ENCODE results near the gene GRM6. TPM values are rescaled to one million over a fixed set of nuclear protein-coding genes. Genes with fewer than 3 reads are reported as not detected.

GRM6 gene
- total RNA-seq, 1 donor from 2014 or later = not detected

GRCh38 chr5:179006564-179006963 lies 11.4 kb upstream of the GRM6 start:
- no peak overlapping the region for H3K27ac Mint-ChIP-seq
- H3K4me3 Mint-ChIP-seq = no peak overlapping the region
- H3K36me3 Mint-ChIP-seq = no peaks in the 10 kb centered on the region
- no peaks in the 10 kb centered on the region for H3K4me1 Mint-ChIP-seq (ENCODE audit: unreplicated experiment)
- H3K27me3 Mint-ChIP-seq = peaks cover 6% of the 10 kb centered on the region
- H3K9me3 Mint-ChIP-seq = no peaks in the 10 kb centered on the region
- TF ChIP-seq, protein P1, sequence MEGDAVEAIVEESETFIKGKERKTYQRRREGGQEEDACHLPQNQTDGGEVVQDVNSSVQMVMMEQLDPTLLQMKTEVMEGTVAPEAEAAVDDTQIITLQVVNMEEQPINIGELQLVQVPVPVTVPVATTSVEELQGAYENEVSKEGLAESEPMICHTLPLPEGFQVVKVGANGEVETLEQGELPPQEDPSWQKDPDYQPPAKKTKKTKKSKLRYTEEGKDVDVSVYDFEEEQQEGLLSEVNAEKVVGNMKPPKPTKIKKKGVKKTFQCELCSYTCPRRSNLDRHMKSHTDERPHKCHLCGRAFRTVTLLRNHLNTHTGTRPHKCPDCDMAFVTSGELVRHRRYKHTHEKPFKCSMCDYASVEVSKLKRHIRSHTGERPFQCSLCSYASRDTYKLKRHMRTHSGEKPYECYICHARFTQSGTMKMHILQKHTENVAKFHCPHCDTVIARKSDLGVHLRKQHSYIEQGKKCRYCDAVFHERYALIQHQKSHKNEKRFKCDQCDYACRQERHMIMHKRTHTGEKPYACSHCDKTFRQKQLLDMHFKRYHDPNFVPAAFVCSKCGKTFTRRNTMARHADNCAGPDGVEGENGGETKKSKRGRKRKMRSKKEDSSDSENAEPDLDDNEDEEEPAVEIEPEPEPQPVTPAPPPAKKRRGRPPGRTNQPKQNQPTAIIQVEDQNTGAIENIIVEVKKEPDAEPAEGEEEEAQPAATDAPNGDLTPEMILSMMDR (conservative IDR thresholded peaks at IDR 0.05) = no peak
- DNase-seq (ENCODE audit: extremely low spot score, unreplicated experiment) = no peak

DNA sequence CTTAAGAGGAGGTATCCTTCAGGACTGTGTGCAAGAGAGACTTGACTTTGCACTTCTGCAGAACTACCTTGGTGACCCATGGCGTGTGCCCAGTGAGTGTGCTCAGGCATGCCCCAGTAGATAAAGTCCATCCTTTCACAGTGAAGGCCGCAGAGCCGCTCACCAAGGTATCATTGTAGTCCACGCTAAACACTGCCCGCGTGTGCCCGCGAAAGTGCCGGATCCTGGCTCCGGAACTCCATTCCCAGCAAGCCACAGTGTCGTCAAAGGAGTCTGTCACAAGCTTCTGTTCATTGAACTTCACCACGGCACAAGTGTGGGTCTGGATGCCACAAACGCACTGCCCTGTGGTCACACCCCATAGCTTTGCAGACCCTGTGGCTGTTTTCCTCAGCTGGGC lies 3.3 kb upstream of the GRM6 start:
- Mint-ChIP-seq H3K4me3 (no peak overlapping the region), H3K27me3 (peaks cover 50% of the 10 kb centered on the region), H3K36me3 (no peaks in the 10 kb centered on the region), H3K9me3 (no peaks in the 10 kb centered on the region), H3K4me1 (ENCODE audit: unreplicated experiment) (no peaks in the 10 kb centered on the region), H3K27ac (no peak overlapping the region)
- TF ChIP-seq, protein P1 (conservative IDR thresholded peaks at IDR 0.05) = no peak
- no peak for DNase-seq (ENCODE audit: extremely low spot score, unreplicated experiment)

- no peaks in the 10 kb centered on the region for H3K4me1 Mint-ChIP-seq (ENCODE audit: unreplicated experiment)
- H3K9me3 Mint-ChIP-seq = no peaks in the 10 kb centered on the region
- H3K27ac Mint-ChIP-seq = no peak overlapping the region
- TF ChIP-seq, protein P1 (conservative IDR thresholded peaks at IDR 0.05) = no peak
- H3K4me3 Mint-ChIP-seq = no peak overlapping the region
- no peaks in the 10 kb centered on the region for H3K36me3 Mint-ChIP-seq
- DNase-seq (ENCODE audit: extremely low spot score, unreplicated experiment) = no peak
- H3K27me3 Mint-ChIP-seq = peaks cover 62% of the 10 kb centered on the region
Observed at GRCh38 chr5:178997191-178997590, 2.1 kb upstream of the GRM6 start.

- H3K27me3 Mint-ChIP-seq = peaks cover 65% of the 10 kb centered on the region
- H3K27ac Mint-ChIP-seq = no peak overlapping the region
- H3K9me3 Mint-ChIP-seq = no peaks in the 10 kb centered on the region
- no peak overlapping the region for H3K4me3 Mint-ChIP-seq
- TF ChIP-seq, protein P1 (conservative IDR thresholded peaks at IDR 0.05) = no peak
- no peaks in the 10 kb centered on the region for H3K4me1 Mint-ChIP-seq (ENCODE audit: unreplicated experiment)
- no peaks in the 10 kb centered on the region for H3K36me3 Mint-ChIP-seq
- no peak for DNase-seq (ENCODE audit: extremely low spot score, unreplicated experiment)
Observed at GRCh38 chr5:178996156-178996555, 1.0 kb upstream of the GRM6 start.

DNA sequence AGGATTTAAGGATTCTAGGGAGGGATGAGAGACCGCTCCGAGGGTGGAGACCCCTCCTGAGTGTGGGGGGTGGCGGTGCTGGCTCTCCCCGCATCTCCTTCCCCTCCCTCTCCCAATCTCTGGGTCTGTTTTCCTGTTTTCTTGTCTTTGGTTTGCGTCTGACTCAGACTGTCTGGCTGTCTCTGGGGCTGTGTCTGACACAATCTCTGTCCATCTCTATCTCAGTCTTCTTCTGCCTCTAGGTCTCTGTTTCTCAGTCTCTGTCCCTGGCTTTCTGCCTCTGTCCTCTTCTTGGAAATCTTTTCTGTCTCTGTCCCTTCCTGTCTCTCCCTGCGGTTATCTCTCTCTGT lies 196 bp upstream of the GRM6 start:
- H3K27me3 Mint-ChIP-seq = peaks cover 65% of the 10 kb centered on the region
- peak overlapping the region; percentile 64 for H3K4me3 Mint-ChIP-seq
- no peak for DNase-seq (ENCODE audit: extremely low spot score, unreplicated experiment)
- no peak overlapping the region for H3K27ac Mint-ChIP-seq
- no peaks in the 10 kb centered on the region for H3K4me1 Mint-ChIP-seq (ENCODE audit: unreplicated experiment)
- TF ChIP-seq, protein P1 (conservative IDR thresholded peaks at IDR 0.05) = no peak
- no peaks in the 10 kb centered on the region for H3K9me3 Mint-ChIP-seq
- no peaks in the 10 kb centered on the region for H3K36me3 Mint-ChIP-seq

DNA sequence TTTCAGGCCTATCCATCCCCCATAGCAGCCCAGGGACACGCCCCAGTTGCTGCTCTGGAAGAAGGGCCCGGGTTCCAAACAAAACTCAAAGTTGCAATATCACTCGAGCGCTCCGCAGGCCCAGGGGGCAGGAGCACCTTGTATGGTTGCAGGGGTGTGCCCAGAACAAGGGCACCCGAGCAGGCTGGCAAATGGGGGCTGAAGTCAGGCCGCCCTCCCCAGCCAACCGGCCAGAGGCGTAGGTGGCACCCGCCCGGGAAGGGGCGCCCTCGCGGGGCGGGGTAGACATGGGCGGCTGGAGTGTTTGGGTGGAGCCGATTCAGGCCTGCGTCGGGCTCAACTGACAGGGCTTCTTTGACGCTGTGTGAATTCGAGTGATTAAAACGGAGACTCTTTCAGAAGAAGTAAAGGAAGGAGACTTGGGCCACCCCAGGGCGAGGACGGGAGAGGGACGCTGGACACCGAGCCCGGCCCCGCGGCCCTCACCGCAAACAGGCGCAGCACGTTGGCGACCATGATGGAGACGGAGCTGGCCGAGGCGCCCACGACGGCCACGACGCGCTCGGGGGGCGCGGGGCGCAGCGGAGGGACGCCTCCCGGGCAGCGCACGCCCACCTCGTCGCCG lies 1.1 kb downstream of the GRM6 start:
- no peak overlapping the region for H3K4me3 Mint-ChIP-seq
- H3K9me3 Mint-ChIP-seq = no peaks in the 10 kb centered on the region
- H3K4me1 Mint-ChIP-seq (ENCODE audit: unreplicated experiment) = no peaks in the 10 kb centered on the region
- peaks cover 65% of the 10 kb centered on the region for H3K27me3 Mint-ChIP-seq
- H3K27ac Mint-ChIP-seq = no peak overlapping the region
- no peak for DNase-seq (ENCODE audit: extremely low spot score, unreplicated experiment)
- no peaks in the 10 kb centered on the region for H3K36me3 Mint-ChIP-seq
- TF ChIP-seq, protein P1 (conservative IDR thresholded peaks at IDR 0.05) = no peak
